Gastroesophageal sphincter (tissue), 4 donors: ENCODE data around the gene DACT3. TPM values are rescaled to one million over a fixed set of nuclear protein-coding genes. Genes with fewer than 3 reads are reported as not detected.

Experiments used
- ATAC-seq: fragments of 150-250 bp; one replicate; pipeline ENCODE4 v1.9.1; 2016; ENCODE audit warnings: mild to moderate bottlenecking, moderate library complexity
- H3K27ac ChIP-seq, 4 donors: fragments of 200-600 bp; sonication (generic) in 3 of 4; 1 replicate in 3 of 4; 2 replicates in 1 of 4; pipeline ENCODE4 v1.5.1; 2016 to 2019
- H3K27me3 ChIP-seq: fragments of 200-600 bp; sonication (generic); one replicate; pipeline ENCODE4 v1.5.1; 2019
- H3K36me3 ChIP-seq, 2 donors: fragments of 200-600 bp; sonication (generic); one replicate each; pipeline ENCODE4 v1.5.1; 2019; ENCODE audit warnings: control low read depth in 1 of 2
- H3K4me1 ChIP-seq, 3 donors: fragments of 200-600 bp; sonication (generic); 1 replicate in 2 of 3; 2 replicates in 1 of 3; pipeline ENCODE4 v1.5.1; 2016 to 2019; ENCODE audit warnings: control low read depth in 2 of 3
- H3K4me3 ChIP-seq, 2 donors: fragments of 200-600 bp; sonication (generic); one replicate each; pipeline ENCODE4 v1.5.1; 2019; ENCODE audit warnings: mild to moderate bottlenecking in 1 of 2, moderate library complexity in 1 of 2
- H3K9me3 ChIP-seq, 3 donors: fragments of 200-600 bp; sonication (generic); one replicate each; pipeline ENCODE4 v1.5.1; 2017 to 2019; ENCODE audit warnings: control low read depth in 2 of 3
- EP300 ChIP-seq: sonication (generic); formaldehyde crosslinking; IDR thresholded peaks from one replicate; pipeline ENCODE4 v1.6.1; 2017; ENCODE audit warnings: antibody characterized with exemption, mild to moderate bottlenecking
- POLR2A ChIP-seq, 2 donors: fragments of 450-650 bp; IDR thresholded peaks; one replicate each; pipeline ENCODE4 v1.6.1; 2017; ENCODE audit warnings: antibody characterized with exemption in 2 of 2, mild to moderate bottlenecking in 2 of 2, moderate library complexity in 1 of 2
- POLR2AphosphoS5 ChIP-seq: sonication (generic); formaldehyde crosslinking; IDR thresholded peaks from one replicate; pipeline ENCODE4 v1.6.1; 2017; ENCODE audit warnings: antibody characterized with exemption
- WGBS, 2 donors: methylation state at CpG; one replicate each; pipeline ENCODE4 v1.1.5; 2018; ENCODE audit warnings: low coverage in 1 of 2; 5-methylcytosine and 5-hydroxymethylcytosine counted together
- total RNA-seq, 4 donors: library from RNA; depleted of rRNA; stranded (reverse); fragments of >200 nt; gene quantifications; one replicate each; pipeline ENCODE4 v1.1.0, GENCODE V29; 2016
- TF ChIP-seq, protein P1 (sequence below), 4 experiments: fragments of 200-600 bp in 2 of 4; fragments of 450-650 bp in 2 of 4; sonication (generic) in 1 of 4; IDR thresholded peaks; one replicate each; pipeline ENCODE4 v1.5.1; 2017 to 2019; ENCODE audit warnings: antibody characterized with exemption in 4 of 4, mild to moderate bottlenecking in 2 of 4, moderate library complexity in 2 of 4

The DACT3 gene
- total RNA-seq, 4 donors from 2014 or later: 42.9 to 105 (median 53.1) TPM

DNA sequence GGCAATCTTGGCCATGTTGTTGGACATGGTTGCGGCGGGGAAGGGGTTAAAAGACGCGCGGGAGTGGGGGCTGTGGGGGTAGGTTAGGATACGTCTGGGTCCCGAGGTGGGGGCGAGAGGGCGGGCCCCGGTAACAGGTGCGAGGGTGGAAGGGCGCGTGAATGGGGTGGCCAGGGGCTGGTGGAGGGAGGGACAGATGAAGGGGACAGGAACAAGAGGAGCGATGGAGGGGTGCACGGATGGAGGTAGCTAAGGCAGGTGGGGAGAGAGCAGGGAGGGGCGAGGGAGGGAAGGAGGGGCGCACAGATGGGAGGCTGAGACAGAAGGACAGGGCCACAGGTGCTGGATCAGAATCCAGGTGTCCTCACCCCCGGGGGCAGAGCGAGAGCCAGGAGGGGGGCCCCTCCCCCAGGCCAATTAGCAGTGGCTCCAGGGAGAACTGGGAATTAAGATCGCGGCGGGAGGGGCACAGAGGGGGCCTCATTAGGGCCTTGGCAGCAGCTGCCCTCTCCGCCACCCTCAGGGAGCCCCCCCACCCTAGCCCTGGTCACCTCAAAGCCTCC is 26.2 kb downstream of the DACT3 start:
- TF ChIP-seq POLR2A (IDR thresholded peaks at IDR 0.05) (no peak), EP300 (no peak), POLR2AphosphoS5 (no peak)
- TF ChIP-seq, protein P1, sequence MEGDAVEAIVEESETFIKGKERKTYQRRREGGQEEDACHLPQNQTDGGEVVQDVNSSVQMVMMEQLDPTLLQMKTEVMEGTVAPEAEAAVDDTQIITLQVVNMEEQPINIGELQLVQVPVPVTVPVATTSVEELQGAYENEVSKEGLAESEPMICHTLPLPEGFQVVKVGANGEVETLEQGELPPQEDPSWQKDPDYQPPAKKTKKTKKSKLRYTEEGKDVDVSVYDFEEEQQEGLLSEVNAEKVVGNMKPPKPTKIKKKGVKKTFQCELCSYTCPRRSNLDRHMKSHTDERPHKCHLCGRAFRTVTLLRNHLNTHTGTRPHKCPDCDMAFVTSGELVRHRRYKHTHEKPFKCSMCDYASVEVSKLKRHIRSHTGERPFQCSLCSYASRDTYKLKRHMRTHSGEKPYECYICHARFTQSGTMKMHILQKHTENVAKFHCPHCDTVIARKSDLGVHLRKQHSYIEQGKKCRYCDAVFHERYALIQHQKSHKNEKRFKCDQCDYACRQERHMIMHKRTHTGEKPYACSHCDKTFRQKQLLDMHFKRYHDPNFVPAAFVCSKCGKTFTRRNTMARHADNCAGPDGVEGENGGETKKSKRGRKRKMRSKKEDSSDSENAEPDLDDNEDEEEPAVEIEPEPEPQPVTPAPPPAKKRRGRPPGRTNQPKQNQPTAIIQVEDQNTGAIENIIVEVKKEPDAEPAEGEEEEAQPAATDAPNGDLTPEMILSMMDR (IDR thresholded peaks at IDR 0.05): no peak
- Histone ChIP-seq H3K4me3 (peak overlapping the region; percentile 7 to 49), H3K36me3 (no peaks in the 10 kb centered on the region), H3K27me3 (no peaks in the 10 kb centered on the region), H3K9me3 (no peaks in the 10 kb centered on the region), H3K4me1 (peaks cover 0 to 51% (median 17%) of the 10 kb centered on the region in 3 donors), H3K27ac (peak overlapping the region in 2 of 4 donors; percentile 37 to 59)
- no peak for ATAC-seq
- 0 to 15% methylated on average over 1 to 20 of the region's 23 CpGs for WGBS, 2 donors

DNA sequence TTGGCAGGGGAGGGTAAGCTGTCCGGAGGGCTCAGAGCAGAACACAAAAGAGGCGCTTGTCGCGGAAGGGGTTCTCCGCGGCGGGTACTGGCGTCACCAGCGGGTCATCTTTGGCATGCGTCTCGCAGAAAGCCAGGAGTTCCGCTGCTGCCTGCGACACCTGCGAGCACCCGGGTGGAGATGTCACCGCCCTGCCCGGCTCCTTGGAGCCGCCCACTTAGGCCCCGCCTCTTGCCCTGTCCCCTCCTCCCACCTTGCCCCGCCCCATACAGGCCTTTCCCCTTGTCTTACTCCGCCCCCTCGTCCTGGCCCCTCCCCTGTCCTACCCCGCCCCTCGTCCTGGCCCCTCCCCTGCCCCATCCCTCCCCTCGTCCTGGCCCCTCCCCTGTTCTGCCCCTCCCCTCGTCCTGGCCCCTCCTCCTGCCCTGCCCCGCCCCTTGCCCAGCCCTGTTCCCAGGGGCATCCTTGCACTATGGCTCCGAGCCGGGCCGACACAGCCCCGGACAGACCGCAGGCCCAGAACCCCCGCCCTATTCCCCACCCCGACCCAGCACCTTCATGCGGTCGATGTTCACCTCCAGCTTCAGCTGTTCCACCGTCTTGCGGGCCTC is 26.8 kb downstream of the DACT3 start:
- Histone ChIP-seq H3K4me1 (peaks cover 0 to 46% (median 17%) of the 10 kb centered on the region in 3 donors), H3K27me3 (no peaks in the 10 kb centered on the region), H3K4me3 (peak overlapping the region; percentile 17 to 49), H3K9me3 (no peaks in the 10 kb centered on the region), H3K27ac (peak overlapping the region in 2 of 4 donors; percentile 37 to 59), H3K36me3 (no peaks in the 10 kb centered on the region)
- TF ChIP-seq POLR2AphosphoS5 (no peak), EP300 (no peak), POLR2A (IDR thresholded peaks at IDR 0.05) (no peak)
- TF ChIP-seq, protein P1 (IDR thresholded peaks at IDR 0.05): no peak
- ATAC-seq: peak; percentile 65
- 0% methylated on average over 1 of the region's 38 CpGs; no CpG with 5 or more reads in 1 of the 2 donors for WGBS, 2 donors

DNA sequence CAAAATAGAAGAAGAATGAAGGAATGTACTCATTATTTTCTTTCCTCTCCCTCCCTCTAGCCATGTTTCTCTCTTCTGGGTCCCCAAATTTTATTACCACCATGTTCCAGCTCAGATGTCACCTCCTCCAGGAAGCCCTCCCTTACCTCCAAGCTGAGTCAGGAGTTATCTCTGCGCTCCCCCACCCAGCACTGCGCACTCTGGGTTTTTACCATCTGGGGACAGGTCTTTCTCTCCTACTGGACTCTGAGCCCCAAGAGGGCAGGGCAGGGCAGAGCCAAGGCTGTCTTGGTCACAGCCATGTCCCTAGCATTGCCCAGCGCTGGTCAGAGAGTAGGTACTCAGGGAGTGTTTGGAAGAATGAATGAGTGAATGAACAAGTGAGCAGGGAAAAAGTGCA is 27.9 kb downstream of the DACT3 start:
- no peaks in the 10 kb centered on the region for H3K36me3 ChIP-seq
- peaks cover 0 to 35% (median 14%) of the 10 kb centered on the region in 3 donors for H3K4me1 ChIP-seq
- no peak overlapping the region for H3K27ac ChIP-seq
- ATAC-seq: no peak
- TF ChIP-seq POLR2A (IDR thresholded peaks at IDR 0.05) (no peak), POLR2AphosphoS5 (no peak), EP300 (no peak)
- TF ChIP-seq, protein P1 (IDR thresholded peaks at IDR 0.05): no peak
- no peaks in the 10 kb centered on the region for H3K27me3 ChIP-seq
- no peaks in the 10 kb centered on the region for H3K9me3 ChIP-seq
- no peak overlapping the region for H3K4me3 ChIP-seq
- WGBS, 2 donors: 100% methylated on average over 1 of the region's 3 CpGs; no CpG with 5 or more reads in 1 of the 2 donors

DNA sequence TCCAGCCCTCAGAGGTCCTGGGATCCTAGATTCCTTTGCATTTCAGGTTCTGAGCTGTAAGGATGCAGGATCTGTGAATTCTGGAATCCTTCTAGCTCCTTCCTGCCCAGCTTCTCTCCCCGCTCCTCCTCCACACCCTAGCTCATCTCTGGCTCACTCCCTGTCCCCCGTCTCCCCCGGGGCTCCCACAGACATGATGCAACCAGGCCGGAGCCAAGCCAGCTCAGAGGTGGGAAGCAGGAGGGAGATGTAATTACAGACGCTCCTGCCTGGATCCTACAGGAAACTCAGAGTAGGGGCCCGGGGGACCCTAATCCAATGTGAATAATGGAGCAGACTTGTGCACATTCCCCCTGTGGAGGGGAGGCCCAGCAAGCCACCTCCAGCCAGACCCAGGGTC is 29.5 kb downstream of the DACT3 start:
- Histone ChIP-seq H3K27ac (no peak overlapping the region), H3K27me3 (no peaks in the 10 kb centered on the region), H3K9me3 (no peaks in the 10 kb centered on the region), H3K4me3 (no peak overlapping the region), H3K4me1 (peaks cover 0 to 34% (median 13%) of the 10 kb centered on the region in 3 donors), H3K36me3 (no peaks in the 10 kb centered on the region)
- WGBS, 2 donors: 60% methylated on average over 1 of the region's 6 CpGs; no CpG with 5 or more reads in 1 of the 2 donors
- no peak for TF ChIP-seq POLR2AphosphoS5
- TF ChIP-seq EP300: no peak
- no peak for TF ChIP-seq POLR2A (IDR thresholded peaks at IDR 0.05)
- TF ChIP-seq, protein P1 (IDR thresholded peaks at IDR 0.05): no peak
- ATAC-seq: peak; percentile 59
